Esophagus squamous epithelium (tissue), 4 donors: ENCODE measurements around the gene CCN5.

Experiments
- POLR2A ChIP-seq, 4 donors: fragments of 450-650 bp; IDR thresholded peaks; one replicate each; pipeline ENCODE4 v1.6.1; 2017; ENCODE audit warnings: antibody characterized with exemption in 4 of 4, mild to moderate bottlenecking in 4 of 4, moderate library complexity in 3 of 4
- TF ChIP-seq, protein P1 (sequence below), 6 experiments: fragments of 450-650 bp in 4 of 6; fragments of 200-600 bp in 2 of 6; sonication (generic) in 2 of 6; IDR thresholded peaks; one replicate each; pipeline ENCODE4 v1.5.1; 2016 to 2019; ENCODE audit warnings: antibody characterized with exemption in 6 of 6, mild to moderate bottlenecking in 4 of 6, moderate library complexity in 4 of 6

DNA sequence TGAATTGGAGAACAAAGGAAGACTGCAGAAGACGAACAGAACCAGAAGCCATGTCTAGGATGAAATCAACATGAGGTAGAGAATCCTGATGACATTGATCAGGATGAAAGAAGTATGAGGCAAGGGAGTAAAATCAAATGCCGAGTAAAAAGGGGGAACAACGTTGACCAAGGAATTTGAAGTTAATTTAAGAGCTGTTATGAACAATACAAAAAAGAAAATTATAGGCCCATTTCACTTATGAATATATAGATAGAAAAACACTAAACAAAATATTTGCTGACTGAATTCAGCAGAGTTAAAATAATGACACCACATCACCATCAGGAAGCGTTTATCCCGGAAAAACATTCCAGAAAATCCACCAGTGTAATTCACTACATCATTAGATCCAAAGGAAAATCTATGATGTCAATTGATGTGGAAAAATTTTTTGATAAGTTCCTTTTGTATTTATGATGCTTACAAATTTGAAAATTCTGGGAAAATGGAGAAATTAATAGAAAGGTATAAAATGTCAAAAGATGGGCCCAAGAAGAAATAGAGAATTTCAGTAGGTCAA, 8.1 kb upstream of the CCN5 start:
- TF ChIP-seq POLR2A (IDR thresholded peaks at IDR 0.05): no peak
- TF ChIP-seq, protein P1, sequence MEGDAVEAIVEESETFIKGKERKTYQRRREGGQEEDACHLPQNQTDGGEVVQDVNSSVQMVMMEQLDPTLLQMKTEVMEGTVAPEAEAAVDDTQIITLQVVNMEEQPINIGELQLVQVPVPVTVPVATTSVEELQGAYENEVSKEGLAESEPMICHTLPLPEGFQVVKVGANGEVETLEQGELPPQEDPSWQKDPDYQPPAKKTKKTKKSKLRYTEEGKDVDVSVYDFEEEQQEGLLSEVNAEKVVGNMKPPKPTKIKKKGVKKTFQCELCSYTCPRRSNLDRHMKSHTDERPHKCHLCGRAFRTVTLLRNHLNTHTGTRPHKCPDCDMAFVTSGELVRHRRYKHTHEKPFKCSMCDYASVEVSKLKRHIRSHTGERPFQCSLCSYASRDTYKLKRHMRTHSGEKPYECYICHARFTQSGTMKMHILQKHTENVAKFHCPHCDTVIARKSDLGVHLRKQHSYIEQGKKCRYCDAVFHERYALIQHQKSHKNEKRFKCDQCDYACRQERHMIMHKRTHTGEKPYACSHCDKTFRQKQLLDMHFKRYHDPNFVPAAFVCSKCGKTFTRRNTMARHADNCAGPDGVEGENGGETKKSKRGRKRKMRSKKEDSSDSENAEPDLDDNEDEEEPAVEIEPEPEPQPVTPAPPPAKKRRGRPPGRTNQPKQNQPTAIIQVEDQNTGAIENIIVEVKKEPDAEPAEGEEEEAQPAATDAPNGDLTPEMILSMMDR (IDR thresholded peaks at IDR 0.05): no peak
